Measurements from ENCODE around the gene CCNL2. TPM values are rescaled to one million over a fixed set of nuclear protein-coding genes. Genes with fewer than 3 reads are reported as not detected.

Gene CCNL2
- total and polyA plus RNA-seq, 2 of the 13 experiments (the other 11 are each of a cell fraction or from before 2014, with no cell fraction given): 105 to 340 TPM

GRCh38 chr1:1430992-1431844, 32.1 kb upstream of the CCNL2 start (continued):
- peak; percentile 90 for TF ChIP-seq PATZ1 (CRISPR knock-in tag; IDR thresholded peaks at IDR 0.05)
- peak; percentile 99 for TF ChIP-seq AGO2 (optimal IDR thresholded peaks at IDR 0.05; ENCODE audit: low read depth, low read length)
- TF ChIP-seq ARID2 (CRISPR knock-in tag; IDR thresholded peaks at IDR 0.05; ENCODE audit: borderline replicate concordance): 0 out of 2 replicates have a peak, but pooled peaks have one; percentile 6
- no peak for TF ChIP-seq EEA1 (CRISPR knock-in tag; IDR thresholded peaks at IDR 0.05; ENCODE audit: borderline replicate concordance)
- TF ChIP-seq KAT8 (CRISPR knock-in tag; IDR thresholded peaks at IDR 0.05): peak; percentile 17; the same call in 1 of the 2 replicates
- peak; percentile 0; the same call in 1 of the 2 replicates for TF ChIP-seq KAT7 (CRISPR knock-in tag; IDR thresholded peaks at IDR 0.05; ENCODE audit: borderline replicate concordance)
- TF ChIP-seq ZNF839 (CRISPR knock-in tag; IDR thresholded peaks at IDR 0.05; ENCODE audit: borderline replicate concordance): 0 out of 2 replicates have a peak, but pooled peaks have one; percentile 54
- no peak for TF ChIP-seq ZNF225 (CRISPR knock-in tag; IDR thresholded peaks at IDR 0.05)
- TF ChIP-seq XBP1 (CRISPR knock-in tag; IDR thresholded peaks at IDR 0.05): no peak
- 0 out of 2 replicates have a peak, but pooled peaks have one; percentile 10 for TF ChIP-seq ZNF713 (CRISPR knock-in tag; IDR thresholded peaks at IDR 0.05)
- peak; percentile 22 for TF ChIP-seq ZNF781 (CRISPR knock-in tag; IDR thresholded peaks at IDR 0.05; ENCODE audit: borderline replicate concordance, not compliant biosample characterization)
- TF ChIP-seq ZNF646 (CRISPR knock-in tag; IDR thresholded peaks at IDR 0.05): peak; percentile 80; the same call in 1 of the 2 replicates
- TF ChIP-seq NAIF1 (CRISPR knock-in tag; IDR thresholded peaks at IDR 0.05; ENCODE audit: borderline replicate concordance): no peak
- peak; percentile 3; the same call in 1 of the 2 replicates for TF ChIP-seq AFF4 (CRISPR knock-in tag; IDR thresholded peaks at IDR 0.05)
- TF ChIP-seq ARNTL (CRISPR knock-in tag; IDR thresholded peaks at IDR 0.05): 0 out of 2 replicates have a peak, but pooled peaks have one; percentile 1
- peak; percentile 1; the same call in 1 of the 2 replicates for TF ChIP-seq IRF2 (CRISPR knock-in tag; IDR thresholded peaks at IDR 0.05)
